Duodenal mucosa (tissue), 2 donors: ENCODE results near the gene IGSF22.

Experiments used
- H3K27ac ChIP-seq: one replicate; pipeline ENCODE4 v1.7.0; 2013; ENCODE audit warnings: low read depth, low read length
- H3K27me3 ChIP-seq, 2 donors: one replicate each; pipeline ENCODE4 v1.7.0; 2013; ENCODE audit warnings: low read length in 2 of 2, control low read depth in 1 of 2; ENCODE audit not compliant: insufficient read depth in 2 of 2, control insufficient read depth in 1 of 2
- H3K36me3 ChIP-seq, 2 donors: one replicate each; pipeline ENCODE4 v1.7.0; 2013; ENCODE audit warnings: low read length in 2 of 2, control low read depth in 1 of 2; ENCODE audit not compliant: insufficient read depth in 2 of 2, control insufficient read depth in 1 of 2
- H3K4me1 ChIP-seq, 2 donors: one replicate each; pipeline ENCODE4 v1.7.0; 2013; ENCODE audit warnings: low read length in 2 of 2, control low read depth in 1 of 2; ENCODE audit not compliant: insufficient read depth in 2 of 2, control insufficient read depth in 1 of 2
- H3K4me3 ChIP-seq, 2 donors: one replicate each; pipeline ENCODE4 v1.7.0; 2013; ENCODE audit warnings: low read length in 2 of 2, low read depth in 1 of 2
- H3K9ac ChIP-seq, 2 donors: one replicate each; pipeline ENCODE4 v1.7.0; 2013; ENCODE audit warnings: low read length in 2 of 2, low read depth in 1 of 2
- H3K9me3 ChIP-seq, 2 donors: one replicate each; pipeline ENCODE4 v1.7.0; 2013; ENCODE audit warnings: low read length in 2 of 2, control low read depth in 1 of 2; ENCODE audit not compliant: control insufficient read depth in 1 of 2

The IGSF22 gene

GRCh38 chr11:18720091-18720807, 5.7 kb downstream of the IGSF22 start:
- peaks cover 0 to 27% of the 10 kb centered on the region in 2 donors for H3K4me1 ChIP-seq
- peak overlapping the region in 1 of 2 donors; percentile 57 for H3K9ac ChIP-seq
- H3K9me3 ChIP-seq = no peaks in the 10 kb centered on the region
- H3K27me3 ChIP-seq = no peaks in the 10 kb centered on the region
- peak overlapping the region in 1 of 2 donors; percentile 71 for H3K4me3 ChIP-seq
- no peak overlapping the region for H3K27ac ChIP-seq
- H3K36me3 ChIP-seq = no peaks in the 10 kb centered on the region

DNA sequence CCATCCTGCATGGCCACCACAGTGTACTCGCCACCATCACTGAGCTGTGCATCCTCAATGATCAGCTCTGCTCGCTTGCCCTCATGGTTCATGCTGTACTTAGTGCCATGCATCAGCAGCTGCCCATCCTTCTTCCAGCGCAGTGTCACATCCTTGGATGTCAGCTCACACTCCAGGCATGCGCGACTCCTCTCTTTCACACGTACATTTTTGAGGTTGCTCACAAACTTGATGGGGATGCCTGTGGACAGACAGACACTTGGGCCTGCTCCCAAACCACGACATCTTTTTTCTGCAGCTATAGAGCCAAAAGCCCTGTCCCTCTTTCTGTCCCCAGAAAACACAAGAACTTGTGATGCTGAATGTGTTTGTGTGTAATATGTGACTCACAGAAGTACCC, 10.5 kb downstream of the IGSF22 start:
- no peaks in the 10 kb centered on the region for H3K9me3 ChIP-seq
- H3K9ac ChIP-seq = no peak overlapping the region
- H3K4me3 ChIP-seq = no peak overlapping the region
- H3K4me1 ChIP-seq = peaks cover 0 to 11% of the 10 kb centered on the region in 2 donors
- no peaks in the 10 kb centered on the region for H3K36me3 ChIP-seq
- H3K27ac ChIP-seq = no peak overlapping the region
- H3K27me3 ChIP-seq = no peaks in the 10 kb centered on the region

- no peak overlapping the region for H3K4me3 ChIP-seq
These were observed 11.6 kb downstream of the IGSF22 start for GRCh38 chr11:18714443-18714780.

DNA sequence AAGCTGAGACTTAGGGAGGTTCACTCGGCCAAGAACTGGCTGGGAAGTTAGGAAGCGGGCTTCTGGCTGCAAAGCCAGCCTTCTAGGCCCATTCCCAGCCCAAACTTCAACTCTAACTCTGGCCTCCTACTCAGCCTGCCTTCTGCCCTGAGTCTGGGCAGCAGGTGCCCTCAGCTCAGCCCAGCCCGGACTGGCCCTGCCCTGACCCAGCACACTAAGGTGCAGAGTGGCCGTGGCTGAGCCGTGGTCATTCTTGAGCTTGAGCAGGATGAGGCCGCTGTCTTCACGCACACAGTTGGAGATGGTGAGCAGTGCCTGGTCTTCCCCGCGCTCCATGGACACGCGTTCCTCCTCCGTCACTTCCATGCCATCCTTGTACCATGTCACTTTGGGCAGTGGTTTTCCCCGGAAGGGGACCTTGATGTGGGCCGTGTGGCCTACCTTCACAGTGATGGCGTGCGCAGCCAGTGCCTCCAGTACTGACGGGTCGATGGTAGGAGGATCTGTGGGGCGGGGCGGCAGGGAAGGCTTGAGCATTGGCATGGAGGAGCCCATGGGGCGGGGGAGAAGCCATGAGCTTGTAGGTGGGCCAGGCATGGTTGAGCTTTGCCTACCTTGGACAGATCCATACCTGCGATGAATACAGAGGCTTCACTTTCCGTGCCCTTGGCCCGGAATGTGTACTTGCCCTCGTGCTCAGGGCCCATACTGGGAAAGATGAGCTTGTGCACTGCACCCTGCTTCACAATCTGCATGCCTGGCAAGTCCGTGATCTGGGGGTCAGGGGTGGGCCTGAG, 12.1 kb downstream of the IGSF22 start:
- H3K27me3 ChIP-seq = no peaks in the 10 kb centered on the region
- no peak overlapping the region for H3K9ac ChIP-seq
- H3K27ac ChIP-seq = no peak overlapping the region
- H3K9me3 ChIP-seq = no peaks in the 10 kb centered on the region
- H3K36me3 ChIP-seq = no peaks in the 10 kb centered on the region
- no peak overlapping the region for H3K4me3 ChIP-seq
- no peaks in the 10 kb centered on the region for H3K4me1 ChIP-seq

More at GRCh38 chr11:18714443-18714780, 11.6 kb downstream of the IGSF22 start:
- Histone ChIP-seq H3K9ac (no peak overlapping the region), H3K9me3 (no peaks in the 10 kb centered on the region), H3K4me1 (peaks cover 0 to 1% of the 10 kb centered on the region in 2 donors), H3K27me3 (no peaks in the 10 kb centered on the region), H3K27ac (no peak overlapping the region), H3K36me3 (no peaks in the 10 kb centered on the region)

- Histone ChIP-seq H3K9me3 (no peaks in the 10 kb centered on the region), H3K9ac (no peak overlapping the region), H3K36me3 (no peaks in the 10 kb centered on the region), H3K4me3 (no peak overlapping the region), H3K27me3 (no peaks in the 10 kb centered on the region), H3K4me1 (peaks cover 9 to 13% of the 10 kb centered on the region in 2 donors), H3K27ac (no peak overlapping the region)
These were observed 15.4 kb downstream of the IGSF22 start for GRCh38 chr11:18710545-18710944.

DNA sequence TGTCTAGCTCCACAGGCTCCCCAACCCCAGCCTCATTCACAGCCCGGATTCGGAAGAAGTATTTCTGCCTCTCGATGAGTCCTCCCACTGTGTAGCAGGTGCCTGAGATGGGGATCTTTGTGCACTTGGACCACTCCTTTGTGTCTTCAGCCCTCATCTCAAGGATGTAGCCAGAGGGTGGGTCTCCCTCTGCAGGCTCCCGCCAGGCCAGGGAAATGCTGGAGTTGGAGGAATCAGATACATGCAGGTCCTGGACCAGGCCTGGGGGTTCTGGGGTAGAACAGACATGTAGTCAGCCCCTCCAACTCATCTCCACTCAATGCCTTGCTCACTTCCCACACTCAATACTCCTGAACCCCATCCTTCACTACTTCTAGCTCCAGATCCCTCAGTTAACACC, 16.6 kb downstream of the IGSF22 start:
- no peaks in the 10 kb centered on the region for H3K36me3 ChIP-seq
- peaks cover 16 to 20% of the 10 kb centered on the region in 2 donors for H3K4me1 ChIP-seq
- no peak overlapping the region for H3K27ac ChIP-seq
- no peak overlapping the region for H3K4me3 ChIP-seq
- H3K27me3 ChIP-seq = no peaks in the 10 kb centered on the region
- no peaks in the 10 kb centered on the region for H3K9me3 ChIP-seq
- H3K9ac ChIP-seq = no peak overlapping the region

DNA sequence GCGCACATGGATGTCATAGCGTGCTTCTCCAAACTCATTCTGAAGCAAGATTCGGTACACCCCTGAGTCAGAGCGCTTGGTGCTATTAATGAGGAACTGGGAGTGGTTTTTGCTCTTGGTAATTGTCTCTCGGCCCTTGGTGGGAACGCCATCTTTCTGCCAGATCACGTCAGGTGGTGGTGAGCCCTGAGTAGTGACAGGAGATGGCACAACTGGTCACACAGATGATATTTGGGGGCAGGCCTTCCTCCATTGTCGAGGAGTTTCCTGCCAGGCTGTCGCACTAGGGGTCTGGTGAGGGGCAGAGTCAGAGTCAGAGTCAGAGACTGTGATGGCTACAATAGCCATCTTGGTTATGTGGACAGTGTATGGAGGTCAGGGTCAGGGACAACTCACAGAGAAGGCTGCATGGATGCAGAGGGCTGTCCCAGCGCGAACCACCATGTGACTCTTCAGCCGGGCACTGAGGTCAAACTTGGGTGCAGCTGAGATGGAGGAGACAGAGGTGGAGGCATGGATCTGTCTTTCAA, 18.1 kb downstream of the IGSF22 start:
- Histone ChIP-seq H3K27me3 (no peaks in the 10 kb centered on the region), H3K9ac (no peak overlapping the region), H3K4me3 (no peak overlapping the region), H3K4me1 (peaks cover 16 to 20% of the 10 kb centered on the region in 2 donors), H3K9me3 (no peaks in the 10 kb centered on the region), H3K36me3 (no peaks in the 10 kb centered on the region), H3K27ac (no peak overlapping the region)

DNA sequence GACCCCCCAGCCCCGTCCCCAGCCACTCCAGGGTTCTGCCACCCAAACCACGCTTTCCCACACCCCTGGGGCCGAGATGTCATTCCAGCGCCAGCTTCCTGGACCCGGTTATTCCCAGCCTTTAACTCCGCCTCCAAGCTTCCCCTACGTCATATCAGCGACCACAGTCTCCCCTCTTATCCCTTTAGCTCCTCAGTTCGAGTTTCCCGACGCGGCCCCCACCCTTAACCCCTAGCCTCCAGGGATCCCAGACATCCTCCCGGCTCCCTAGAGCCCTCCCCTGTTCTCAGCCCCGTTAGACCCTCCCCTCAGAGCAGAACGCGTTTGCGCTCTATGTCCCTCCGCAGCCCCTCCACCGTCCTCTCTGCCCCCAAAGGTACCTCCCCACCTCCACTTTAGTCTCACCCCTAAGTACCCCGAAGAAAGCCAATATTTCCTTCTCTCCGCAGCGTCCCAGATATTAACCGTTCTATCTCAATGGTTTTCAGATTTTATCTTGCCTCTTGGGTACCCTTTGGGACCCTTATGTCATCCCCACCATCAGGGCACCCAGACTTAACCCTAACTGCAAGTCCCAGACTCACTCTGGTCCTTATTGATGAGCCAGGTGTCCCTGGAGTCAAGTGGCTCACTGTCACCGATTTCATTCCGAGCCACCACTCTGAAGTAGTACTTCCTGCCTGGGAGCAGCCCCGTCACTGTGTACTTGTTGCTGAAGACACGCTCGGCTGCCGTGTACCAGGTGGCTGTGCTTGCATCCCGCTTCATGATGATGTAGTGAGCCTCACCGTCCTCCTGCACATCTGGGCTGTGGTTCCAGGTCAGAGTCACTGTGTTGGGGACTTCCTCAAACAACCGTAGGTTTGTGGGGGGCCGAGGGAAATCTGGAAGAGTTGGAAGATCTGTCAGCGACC, 19.4 kb downstream of the IGSF22 start:
- peak overlapping the region; percentile 73 to 83 for H3K4me3 ChIP-seq
- H3K4me1 ChIP-seq = peaks cover 16 to 22% of the 10 kb centered on the region in 2 donors
- H3K36me3 ChIP-seq = no peaks in the 10 kb centered on the region
- H3K9me3 ChIP-seq = no peaks in the 10 kb centered on the region
- no peak overlapping the region for H3K27ac ChIP-seq
- H3K27me3 ChIP-seq = no peaks in the 10 kb centered on the region
- peak overlapping the region; percentile 69 to 72 for H3K9ac ChIP-seq

- H3K4me1 ChIP-seq = peaks cover 16 to 25% of the 10 kb centered on the region in 2 donors
- no peaks in the 10 kb centered on the region for H3K27me3 ChIP-seq
- H3K4me3 ChIP-seq = peak overlapping the region; percentile 73 to 75
- H3K27ac ChIP-seq = no peak overlapping the region
- no peaks in the 10 kb centered on the region for H3K36me3 ChIP-seq
- peak overlapping the region; percentile 42 to 65 for H3K9ac ChIP-seq
- no peaks in the 10 kb centered on the region for H3K9me3 ChIP-seq
These were observed 20.2 kb downstream of the IGSF22 start for GRCh38 chr11:18705651-18706281.
